Body of pancreas (tissue), 4 donors: ENCODE measurements around the gene TMEM40. TPM values are rescaled to one million over a fixed set of nuclear protein-coding genes. Genes with fewer than 3 reads are reported as not detected.

Experiments
- ATAC-seq: fragments of 150-250 bp; one replicate; pipeline ENCODE4 v1.9.1; 2016
- DNase-seq, 4 donors: peaks; one replicate each; pipeline ENCODE4 v3.0.0-alpha.2; 2019
- H3K27ac ChIP-seq, 4 donors: fragments of 200-600 bp; sonication (generic); 1 replicate in 3 of 4; 2 replicates in 1 of 4; pipeline versions ENCODE4 v1.5.1 to v1.6.1; 2016 to 2019; ENCODE audit warnings: mild to moderate bottlenecking in 1 of 4, mixed read lengths in 1 of 4, moderate library complexity in 1 of 4
- H3K27me3 ChIP-seq, 2 donors: fragments of 200-600 bp; sonication (generic); one replicate each; pipeline ENCODE4 v1.6.0; 2016; ENCODE audit warnings: mild to moderate bottlenecking in 1 of 2
- H3K36me3 ChIP-seq, 2 donors: fragments of 200-600 bp; sonication (generic); replicated peaks in 1 of 2; 2 replicates each; pipeline ENCODE4 v1.5.1; 2016; ENCODE audit warnings: low read depth in 2 of 2; ENCODE audit not compliant: insufficient read depth in 1 of 2
- H3K4me1 ChIP-seq: fragments of 200-600 bp; sonication (generic); one replicate; pipeline ENCODE4 v1.6.0; 2016
- H3K4me3 ChIP-seq, 2 donors: fragments of 200-600 bp; sonication (generic); 1 replicate in 1 of 2; 2 replicates in 1 of 2; pipeline ENCODE4 v1.5.1; 2016 to 2019
- H3K9me3 ChIP-seq, 3 donors: fragments of 200-600 bp; sonication (generic); 1 replicate in 2 of 3; 2 replicates in 1 of 3; pipeline ENCODE4 v1.5.1; 2016
- CTCF ChIP-seq, 7 experiments: fragments of 450-650 bp in 4 of 7; fragments of 200-600 bp in 3 of 7; sonication (generic) in 3 of 7; IDR thresholded peaks; one replicate each; pipeline ENCODE4 v1.5.1; 2016 to 2019; ENCODE audit warnings: antibody characterized with exemption in 7 of 7
- POLR2A ChIP-seq, 3 donors: fragments of 450-650 bp; IDR thresholded peaks; one replicate each; pipeline ENCODE4 v1.6.1; 2016; ENCODE audit warnings: antibody characterized with exemption in 3 of 3, mild to moderate bottlenecking in 2 of 3
- WGBS, 2 donors: methylation state at CpG; one replicate each; pipeline ENCODE4 v1.1.5; 2017; 5-methylcytosine and 5-hydroxymethylcytosine counted together
- intact Hi-C: fragments of 100-400 bp; cut with DNase I; formaldehyde crosslinking; loops from one replicate; pipeline ENCODE4 v1.15.1; 2023
- total RNA-seq, 2 donors: library from RNA; depleted of rRNA; stranded (reverse); fragments of >200 nt; gene quantifications; one replicate each; pipeline ENCODE4 v1.1.0, GENCODE V29; 2016

Gene TMEM40
- total RNA-seq, 2 donors from 2014 or later: not detected

- Histone ChIP-seq H3K36me3 (no peaks in the 10 kb centered on the region), H3K4me3 (no peak overlapping the region), H3K27me3 (no peaks in the 10 kb centered on the region), H3K9me3 (no peaks in the 10 kb centered on the region), H3K27ac (no peak overlapping the region), H3K4me1 (no peaks in the 10 kb centered on the region)
- DNase-seq (no peak), ATAC-seq (no peak)
- intact Hi-C loops: no loop called here
- 67% methylated on average over 1 of the region's 1 CpG; no CpG with 5 or more reads in 1 of the 2 donors for WGBS, 2 donors
- TF ChIP-seq CTCF (IDR thresholded peaks at IDR 0.05): no peak
- no peak for TF ChIP-seq POLR2A (IDR thresholded peaks at IDR 0.05)
These were observed 16.2 kb upstream of the TMEM40 start for GRCh38 chr3:12775226-12775625.

- no peak overlapping the region for H3K4me3 ChIP-seq
- intact Hi-C loops: no loop called here
- no peaks in the 10 kb centered on the region for H3K9me3 ChIP-seq
- no peaks in the 10 kb centered on the region for H3K27me3 ChIP-seq
- no peaks in the 10 kb centered on the region for H3K36me3 ChIP-seq
- H3K27ac ChIP-seq: no peak overlapping the region
- WGBS, 2 donors: 48 to 51% methylated on average over 4 of the region's 4 CpGs
- TF ChIP-seq CTCF (IDR thresholded peaks at IDR 0.05): no peak
- no peak for TF ChIP-seq POLR2A (IDR thresholded peaks at IDR 0.05)
- ATAC-seq (no peak), DNase-seq (no peak)
- H3K4me1 ChIP-seq: no peaks in the 10 kb centered on the region
These were observed 15.6 kb upstream of the TMEM40 start for GRCh38 chr3:12774619-12775018.

- intact Hi-C loops: no loop called here
- WGBS, 2 donors: 85 to 100% methylated on average over 1 of the region's 1 CpG
- TF ChIP-seq POLR2A (IDR thresholded peaks at IDR 0.05) (no peak), CTCF (IDR thresholded peaks at IDR 0.05) (no peak)
- no peaks in the 10 kb centered on the region for H3K27me3 ChIP-seq
- H3K4me3 ChIP-seq: no peak overlapping the region
- no peak overlapping the region for H3K27ac ChIP-seq
- no peaks in the 10 kb centered on the region for H3K36me3 ChIP-seq
- DNase-seq (no peak), ATAC-seq (no peak)
- no peaks in the 10 kb centered on the region for H3K4me1 ChIP-seq
- H3K9me3 ChIP-seq: no peaks in the 10 kb centered on the region
These were observed 14.6 kb upstream of the TMEM40 start for GRCh38 chr3:12773710-12774086.

- H3K4me1 ChIP-seq: no peaks in the 10 kb centered on the region
- no peak overlapping the region for H3K27ac ChIP-seq
- DNase-seq: no peak
- no peaks in the 10 kb centered on the region for H3K27me3 ChIP-seq
- H3K9me3 ChIP-seq: no peaks in the 10 kb centered on the region
- no peak for ATAC-seq
- intact Hi-C loops: no loop called here
- H3K4me3 ChIP-seq: no peak overlapping the region
- H3K36me3 ChIP-seq: no peaks in the 10 kb centered on the region
- no peak for TF ChIP-seq CTCF (IDR thresholded peaks at IDR 0.05)
- no peak for TF ChIP-seq POLR2A (IDR thresholded peaks at IDR 0.05)
- WGBS, 2 donors: 46 to 64% methylated on average over 2 of the region's 2 CpGs
These were observed 14.1 kb upstream of the TMEM40 start for GRCh38 chr3:12773030-12773709.

GRCh38 chr3:12772462-12772861 is 13.4 kb upstream of the TMEM40 start:
- H3K9me3 ChIP-seq: no peaks in the 10 kb centered on the region
- no peak overlapping the region for H3K27ac ChIP-seq
- H3K4me3 ChIP-seq: no peak overlapping the region
- H3K4me1 ChIP-seq: no peaks in the 10 kb centered on the region
- ATAC-seq (no peak), DNase-seq (no peak)
- 72 to 73% methylated on average over 5 of the region's 5 CpGs for WGBS, 2 donors
- no peaks in the 10 kb centered on the region for H3K27me3 ChIP-seq
- TF ChIP-seq POLR2A (IDR thresholded peaks at IDR 0.05) (no peak), CTCF (IDR thresholded peaks at IDR 0.05) (no peak)
- no peaks in the 10 kb centered on the region for H3K36me3 ChIP-seq
- intact Hi-C loops: no loop called here
